ENCODE data around the gene MRPS7.

DNA sequence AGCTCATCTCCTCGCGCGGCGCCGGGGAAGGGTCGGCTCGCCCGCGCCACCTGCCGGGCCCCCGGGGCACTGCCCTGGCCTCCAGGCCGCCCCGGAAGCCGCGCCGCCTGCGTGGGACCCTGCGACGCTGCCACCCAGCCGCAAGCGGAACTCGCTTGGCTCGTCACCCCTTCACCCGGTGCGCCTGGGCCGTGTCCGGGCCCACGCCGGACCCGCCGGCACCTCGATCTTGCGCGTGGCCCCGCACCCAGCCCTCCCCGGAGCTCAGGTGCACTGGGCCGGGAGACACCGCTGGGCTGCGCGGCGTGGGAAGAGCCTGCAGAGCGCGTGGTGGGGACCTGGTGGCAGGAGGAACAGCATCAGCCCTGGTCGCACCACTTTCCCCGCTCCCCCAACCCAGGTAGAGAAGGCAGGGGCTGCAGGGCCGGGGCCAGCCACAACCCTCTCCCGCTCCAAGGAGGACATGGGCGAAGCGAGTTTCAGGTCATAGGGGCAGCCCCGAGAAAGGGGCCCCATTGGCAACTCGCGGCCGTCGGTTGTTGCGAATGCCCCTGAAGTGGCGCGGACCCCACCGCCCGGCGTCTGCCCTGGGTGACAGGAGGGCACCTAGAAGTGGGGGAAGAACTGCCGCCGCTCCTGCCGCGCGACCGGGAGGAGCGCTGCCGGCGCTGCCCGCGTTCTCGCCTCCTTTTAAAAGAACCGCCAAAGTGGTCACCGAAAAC is 9.7 kb downstream of the MRPS7 start:
- TF ChIP-seq YY1 (IDR thresholded peaks at IDR 0.05; ENCODE audit: insufficient read depth, insufficient read length) (no peak), SUZ12 (IDR thresholded peaks at IDR 0.05; ENCODE audit: extremely low read depth, insufficient read depth, insufficient read length) (no peak)

All from NT2/D1 (cell line).